Fibroblast of pulmonary artery (primary cell): ENCODE measurements around the gene LRRC53.

Experiments used
- DNase-seq: peaks from one replicate; pipeline ENCODE4 v3.0.0-alpha.2; 2010; ENCODE audit warnings: low read depth
- H3K4me3 ChIP-seq: replicated peaks from 2 replicates; pipeline ENCODE4 v1.5.1; 2011; ENCODE audit warnings: low read depth, mild to moderate bottlenecking, control low read depth, low read length, moderate library complexity
- TF ChIP-seq, protein P1 (sequence below): IDR thresholded peaks from 2 replicates; pipeline ENCODE4 v1.5.1; 2011; ENCODE audit warnings: mild to moderate bottlenecking, control low read depth, low read length, inconsistent platforms; ENCODE audit errors: missing control alignments

The LRRC53 gene

DNA sequence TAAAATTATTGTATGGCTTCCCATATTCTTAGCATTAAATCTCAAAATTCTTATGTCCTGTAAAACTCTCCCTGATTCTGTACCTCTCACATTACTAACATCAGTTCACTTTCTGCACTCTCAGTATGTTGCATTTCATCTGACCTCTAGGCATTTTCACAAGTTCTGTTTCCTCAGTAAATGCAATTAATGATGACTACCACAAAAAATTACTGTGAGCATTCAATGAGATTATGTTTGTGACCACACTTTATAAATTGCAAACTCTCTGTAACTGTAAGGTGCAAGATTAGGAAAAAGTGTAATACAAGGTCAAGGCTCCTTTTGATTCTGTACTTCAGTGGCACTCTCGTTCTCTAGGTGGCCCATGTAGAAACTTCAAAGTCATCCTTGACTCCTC lies 60.4 kb downstream of the LRRC53 start:
- DNase-seq, result no peak
- no peak overlapping the region for H3K4me3 ChIP-seq
- TF ChIP-seq, protein P1, sequence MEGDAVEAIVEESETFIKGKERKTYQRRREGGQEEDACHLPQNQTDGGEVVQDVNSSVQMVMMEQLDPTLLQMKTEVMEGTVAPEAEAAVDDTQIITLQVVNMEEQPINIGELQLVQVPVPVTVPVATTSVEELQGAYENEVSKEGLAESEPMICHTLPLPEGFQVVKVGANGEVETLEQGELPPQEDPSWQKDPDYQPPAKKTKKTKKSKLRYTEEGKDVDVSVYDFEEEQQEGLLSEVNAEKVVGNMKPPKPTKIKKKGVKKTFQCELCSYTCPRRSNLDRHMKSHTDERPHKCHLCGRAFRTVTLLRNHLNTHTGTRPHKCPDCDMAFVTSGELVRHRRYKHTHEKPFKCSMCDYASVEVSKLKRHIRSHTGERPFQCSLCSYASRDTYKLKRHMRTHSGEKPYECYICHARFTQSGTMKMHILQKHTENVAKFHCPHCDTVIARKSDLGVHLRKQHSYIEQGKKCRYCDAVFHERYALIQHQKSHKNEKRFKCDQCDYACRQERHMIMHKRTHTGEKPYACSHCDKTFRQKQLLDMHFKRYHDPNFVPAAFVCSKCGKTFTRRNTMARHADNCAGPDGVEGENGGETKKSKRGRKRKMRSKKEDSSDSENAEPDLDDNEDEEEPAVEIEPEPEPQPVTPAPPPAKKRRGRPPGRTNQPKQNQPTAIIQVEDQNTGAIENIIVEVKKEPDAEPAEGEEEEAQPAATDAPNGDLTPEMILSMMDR, result no peak

DNA sequence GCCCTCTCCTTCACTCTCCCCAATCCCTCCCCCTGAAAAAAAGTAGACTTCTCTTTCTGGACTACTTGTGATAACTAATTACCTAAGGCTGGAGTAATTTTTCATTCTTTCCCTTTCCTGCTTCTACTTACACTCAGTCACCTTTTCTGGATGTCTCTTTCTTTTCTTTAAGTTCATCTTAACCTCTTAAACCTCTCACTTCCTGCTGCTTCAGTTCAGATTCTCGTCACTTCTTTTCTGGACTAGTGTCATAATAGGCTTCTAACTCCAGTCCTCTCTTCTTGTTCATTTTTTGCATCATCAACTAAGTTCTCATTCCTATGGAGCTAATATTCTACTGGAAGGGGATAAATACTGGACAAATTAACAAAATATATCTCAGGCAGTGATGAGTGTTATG lies 75.4 kb downstream of the LRRC53 start:
- H3K4me3 ChIP-seq, result no peak overlapping the region
- TF ChIP-seq, protein P1, result no peak
- no peak for DNase-seq

DNA sequence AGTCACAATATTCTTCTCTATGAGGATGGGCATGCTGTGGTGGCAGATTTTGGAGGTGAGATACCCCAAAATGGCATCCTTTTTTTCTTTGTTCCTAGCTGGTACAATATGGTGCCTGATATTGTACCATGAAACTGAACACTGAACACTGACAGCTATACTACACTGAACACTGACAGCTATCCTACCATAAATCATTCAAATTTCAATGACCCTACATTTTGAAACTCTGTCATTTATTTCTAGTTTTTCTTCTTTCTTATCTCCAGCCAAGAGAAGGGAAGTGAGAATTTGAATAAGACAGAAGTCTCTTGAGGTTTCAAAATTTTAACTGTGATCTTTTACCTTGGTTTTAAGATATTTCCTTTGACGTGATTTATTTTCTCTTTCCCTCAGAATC lies 76.3 kb downstream of the LRRC53 start:
- no peak for DNase-seq
- TF ChIP-seq, protein P1, result no peak
- H3K4me3 ChIP-seq, result no peak overlapping the region

DNA sequence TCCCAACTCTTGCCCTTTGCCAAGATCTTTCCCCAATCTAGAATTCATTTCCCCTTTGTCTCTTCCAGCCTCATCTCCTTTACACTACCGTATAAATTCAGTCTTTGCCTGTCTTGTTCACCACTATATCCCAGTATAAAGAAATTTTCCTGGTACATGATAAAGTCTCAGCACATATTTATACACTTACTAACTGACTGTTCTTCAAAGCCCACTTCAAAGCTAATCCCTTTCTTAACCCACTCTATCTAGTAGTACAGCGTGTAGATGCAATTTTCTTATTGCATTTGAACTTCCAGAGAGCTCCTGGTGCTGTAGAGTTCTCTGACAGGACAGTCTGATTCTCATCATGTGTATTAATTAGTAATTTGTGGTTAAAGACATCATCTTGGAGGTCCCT lies 78.1 kb downstream of the LRRC53 start:
- DNase-seq, result no peak
- TF ChIP-seq, protein P1, result no peak
- H3K4me3 ChIP-seq, result no peak overlapping the region

DNA sequence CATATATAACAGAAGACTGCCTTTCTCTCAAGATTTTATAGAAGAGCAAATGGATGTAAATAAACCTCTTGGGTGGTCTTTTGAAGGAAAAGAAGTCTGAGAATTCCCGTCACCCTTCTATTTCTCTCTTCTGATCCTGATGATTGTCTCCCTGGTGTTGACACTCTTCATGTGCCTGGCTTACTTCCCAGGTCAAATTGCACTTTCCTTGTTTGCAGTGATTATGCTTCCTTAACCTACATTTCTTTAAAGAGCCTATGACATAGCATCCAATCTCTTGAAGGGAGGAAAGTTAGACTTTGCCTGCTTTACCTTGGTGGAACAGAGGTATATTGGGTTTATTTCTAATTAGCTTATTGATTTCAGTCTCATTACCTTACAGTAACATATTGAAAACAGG lies 80.1 kb downstream of the LRRC53 start:
- TF ChIP-seq, protein P1, result no peak
- H3K4me3 ChIP-seq, result no peak overlapping the region

DNA sequence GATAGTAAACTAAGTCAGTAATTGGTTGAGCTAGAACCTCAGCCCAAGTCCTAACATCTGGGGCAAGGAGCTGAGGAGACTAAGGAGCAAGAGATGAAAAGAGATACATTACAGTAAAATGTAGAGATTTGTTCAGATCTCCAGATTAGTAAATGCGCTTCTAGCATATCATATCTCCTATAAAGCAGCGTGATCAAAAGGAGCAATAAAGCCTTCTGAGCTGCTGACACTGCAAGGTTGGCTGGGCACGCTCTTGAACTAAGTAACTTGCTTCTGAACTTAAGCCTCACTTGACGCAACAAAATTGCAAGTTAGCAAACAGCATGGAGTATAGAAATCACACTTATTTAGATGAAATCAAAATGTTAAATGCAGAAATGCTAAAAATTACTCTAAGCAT lies 80.9 kb downstream of the LRRC53 start:
- H3K4me3 ChIP-seq, result no peak overlapping the region
- TF ChIP-seq, protein P1, result no peak
- DNase-seq, result no peak

More for the DNA sequence above, 80.1 kb downstream of the LRRC53 start:
- no peak for DNase-seq

DNA sequence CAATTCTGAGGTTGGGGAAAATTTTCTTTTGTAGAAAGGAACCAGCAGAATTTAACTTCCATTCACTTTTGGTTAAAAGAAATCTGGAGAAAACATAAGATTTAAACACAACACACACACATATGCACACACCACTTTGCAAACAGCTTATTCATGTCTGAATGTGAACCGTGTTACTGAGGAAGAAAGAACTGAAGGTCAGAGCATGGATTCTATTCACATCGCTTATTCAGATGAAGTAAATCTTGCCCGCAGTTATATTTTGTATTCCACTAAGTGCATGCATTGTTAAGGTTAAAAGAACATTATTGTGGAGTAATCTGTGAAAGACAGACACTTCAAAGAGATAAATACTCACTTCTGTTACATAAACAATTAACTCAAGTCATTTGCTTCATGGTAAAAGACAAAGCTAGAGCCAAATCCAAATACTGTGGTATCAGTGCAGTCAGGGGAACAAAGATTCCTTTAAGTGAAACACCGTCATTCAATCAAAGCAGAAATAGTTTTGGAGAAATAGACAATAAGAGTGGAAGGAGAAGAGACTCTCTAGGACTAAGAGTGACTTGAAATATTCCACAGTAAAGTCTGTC lies 82.0 kb downstream of the LRRC53 start:
- TF ChIP-seq, protein P1, result no peak
- H3K4me3 ChIP-seq, result no peak overlapping the region
- no peak for DNase-seq
